ENCODE results near the gene PPP2R2B. TPM values are rescaled to one million over a fixed set of nuclear protein-coding genes. Genes with fewer than 3 reads are reported as not detected.

The PPP2R2B gene
- total and polyA plus RNA-seq, 2 donors (not counting 3 experiments of a cell fraction or from before 2014, with no cell fraction given): not detected

- BruUV-seq (replicated peaks): no TSS peak
- Histone ChIP-seq H3K9me3 (replicated peaks; ENCODE audit: control insufficient read depth, insufficient read depth, low read length) (no peaks in the 10 kb centered on the region), H3K27ac (ENCODE audit: insufficient read depth, low read depth, low read length) (no peak overlapping the region), H3K36me3 (ENCODE audit: control insufficient read depth in 2 of 2, extremely low read depth in 1 of 2, insufficient read depth in 2 of 2, low read length in 2 of 2) (no peaks in the 10 kb centered on the region), H3K4me3 (replicated peaks in 1 of 3; ENCODE audit: insufficient read depth in 1 of 3, low read depth in 1 of 3, low read length in 3 of 3) (no peak overlapping the region), H3K27me3 (ENCODE audit: control insufficient read depth in 2 of 2, insufficient read depth in 2 of 2, low read length in 2 of 2) (no peaks in the 10 kb centered on the region), H3K9me1 (replicated peaks; ENCODE audit: control insufficient read depth, extremely low read depth, insufficient read depth, low read length) (no peaks in the 10 kb centered on the region), H3K79me2 (ENCODE audit: control insufficient read depth, insufficient read depth, low read length) (no peaks in the 10 kb centered on the region), H2AFZ (ENCODE audit: low read depth, low read length) (no peak overlapping the region), H3K4me2 (ENCODE audit: insufficient read depth, low read length) (no peak overlapping the region), H3K9ac (replicated peaks; ENCODE audit: extremely low read depth, insufficient read depth, low read length) (no peak overlapping the region), H4K20me1 (replicated peaks; ENCODE audit: control insufficient read depth, extremely low read depth, insufficient read depth, low read length) (no peaks in the 10 kb centered on the region), H3K4me1 (ENCODE audit: control insufficient read depth, extremely low read depth, insufficient read depth, low read length) (no peaks in the 10 kb centered on the region)
- dilution Hi-C loops (cut with MboI; ENCODE audit: extremely low pct_ligation_motif_present, low sequenced_read_pairs): no loop called here
- DNase-seq (ENCODE audit: low read depth, low spot score) (no peak), FAIRE-seq (no peak)
- intact Hi-C loops (cut with micrococcal nuclease): no loop called here
- ChIA-PET POLR2A (no interaction called here), CTCF (interaction anchor here (1.6 kb wide), 1 partner anchor 11 kb away, joined by 5 read pairs; no protein-coding TSS in a partner anchor)
- no peak for TF ChIP-seq GATA2 (IDR thresholded peaks at IDR 0.05; ENCODE audit: insufficient read depth, insufficient read length, low read depth, low read length)
- TF ChIP-seq MAX (IDR thresholded peaks at IDR 0.05; ENCODE audit: insufficient read depth, insufficient read length): no peak
- TF ChIP-seq MYC (IDR thresholded peaks at IDR 0.05; ENCODE audit: low read depth, low read length): no peak
- TF ChIP-seq FOS (IDR thresholded peaks at IDR 0.05; ENCODE audit: borderline replicate concordance, insufficient read depth, low read length): no peak
- no peak for TF ChIP-seq EZH2 (IDR thresholded peaks at IDR 0.05; ENCODE audit: borderline replicate concordance, low read depth, low read length, severe bottlenecking)
- no peak for TF ChIP-seq POLR2AphosphoS5 (IDR thresholded peaks at IDR 0.05; ENCODE audit: insufficient read depth, low read depth, low read length)
- no peak for TF ChIP-seq POLR2A (IDR thresholded peaks at IDR 0.05; ENCODE audit: low read depth, low read length)
- TF ChIP-seq JUN (IDR thresholded peaks at IDR 0.05; ENCODE audit: borderline replicate concordance, insufficient read depth, insufficient read length, low read depth): no peak
- TF ChIP-seq CTCF (IDR thresholded peaks at IDR 0.05; ENCODE audit: extremely low read depth in 1 of 2, insufficient read depth in 1 of 2, low read depth in 1 of 2, low read length in 2 of 2): no peak
Measured at GRCh38 chr5:146893991-146894390, 15.4 kb upstream of the PPP2R2B start.
